OCI-M1 (cell line): ENCODE results near the gene KIRREL2.

Experiments used
- DNase-seq: peaks from one replicate; lab custom pipeline; 2025; lab: John Stamatoyannopoulos, UW

The KIRREL2 gene

GRCh38 chr19:35845215-35846037 is 11.3 kb upstream of the KIRREL2 start:
- no peak for DNase-seq

GRCh38 chr19:35846038-35846668 is 10.6 kb upstream of the KIRREL2 start:
- DNase-seq, result no peak

- no peak for DNase-seq
These were observed 8.8 kb upstream of the KIRREL2 start for GRCh38 chr19:35847911-35848310.

GRCh38 chr19:35848486-35848885 is 8.2 kb upstream of the KIRREL2 start:
- no peak for DNase-seq

- DNase-seq, result no peak
These were observed 7.7 kb upstream of the KIRREL2 start for GRCh38 chr19:35848919-35849505.

GRCh38 chr19:35851213-35852028 is 5.3 kb upstream of the KIRREL2 start:
- no peak for DNase-seq

- DNase-seq, result no peak
These were observed 4.5 kb upstream of the KIRREL2 start, which contains the start of gene NPHS1 for GRCh38 chr19:35852029-35852780. TSS of gene NPHS1 (minus strand) at chr19:35852504. CDS start at chr19:35851837, 667 bp downstream.

GRCh38 chr19:35853038-35853756 is 3.5 kb upstream of the KIRREL2 start:
- DNase-seq, result no peak

GRCh38 chr19:35858311-35858710 is 1.6 kb downstream of the KIRREL2 start:
- no peak for DNase-seq

GRCh38 chr19:35859414-35859813 is 2.7 kb downstream of the KIRREL2 start:
- DNase-seq, result no peak

- no peak for DNase-seq
These were observed 3.7 kb downstream of the KIRREL2 start for GRCh38 chr19:35860436-35860817.

- no peak for DNase-seq
These were observed 4.3 kb downstream of the KIRREL2 start for GRCh38 chr19:35860818-35861639.

GRCh38 chr19:35861640-35862160 is 5.0 kb downstream of the KIRREL2 start:
- DNase-seq, result no peak

GRCh38 chr19:35862528-35862927 is 5.8 kb downstream of the KIRREL2 start:
- DNase-seq, result no peak

- DNase-seq, result no peak
These were observed 6.3 kb downstream of the KIRREL2 start for GRCh38 chr19:35863018-35863417.

GRCh38 chr19:35868172-35868822 is 11.6 kb downstream of the KIRREL2 start, which contains the start of gene APLP1:
TSS of gene APLP1 (plus strand) at chr19:35868574. CDS start at chr19:35868637, 63 bp downstream.
- peak; percentile 43 for DNase-seq

- DNase-seq, result no peak
These were observed 12.2 kb downstream of the KIRREL2 start for GRCh38 chr19:35868823-35869326.

- peak; percentile 92 for DNase-seq
These were observed 12.8 kb downstream of the KIRREL2 start for GRCh38 chr19:35869327-35870123.
